Thymus (tissue), 11 donors: ENCODE results near the gene DNASE1L2. TPM values are rescaled to one million over a fixed set of nuclear protein-coding genes. Genes with fewer than 3 reads are reported as not detected.

Experiments
- DNase-seq, 9 donors: peaks; one replicate each; pipeline ENCODE4 v3.0.0-alpha.2; 2013; ENCODE audit warnings: low spot score in 9 of 9, low read depth in 6 of 9, missing footprints in 1 of 9
- H3K27ac ChIP-seq, 2 donors: one replicate each; pipeline ENCODE4 v1.5.1; 2013; ENCODE audit warnings: control low read depth in 1 of 2, low read depth in 1 of 2, low read length in 1 of 2, mild to moderate bottlenecking in 1 of 2, moderate library complexity in 1 of 2
- H3K27me3 ChIP-seq, 2 donors: one replicate each; pipeline ENCODE4 v1.5.1; 2013; ENCODE audit warnings: low read length in 1 of 2; ENCODE audit not compliant: control insufficient read depth in 2 of 2, insufficient read depth in 1 of 2
- H3K36me3 ChIP-seq, 2 donors: one replicate each; pipeline ENCODE4 v1.5.1; 2013; ENCODE audit warnings: low read length in 1 of 2, mild to moderate bottlenecking in 1 of 2, moderate library complexity in 1 of 2; ENCODE audit not compliant: control insufficient read depth in 2 of 2, insufficient read depth in 2 of 2
- H3K4me1 ChIP-seq, 2 donors: one replicate each; pipeline ENCODE4 v1.5.1; 2013; ENCODE audit warnings: low read length in 2 of 2; ENCODE audit not compliant: control insufficient read depth in 2 of 2, insufficient read depth in 2 of 2
- H3K4me3 ChIP-seq, 2 donors: one replicate each; pipeline ENCODE4 v1.5.1; 2013; ENCODE audit warnings: low read length in 2 of 2, control low read depth in 1 of 2, mild to moderate bottlenecking in 1 of 2
- H3K9me3 ChIP-seq, 2 donors: one replicate each; pipeline ENCODE4 v1.5.1; 2013; ENCODE audit warnings: low read length in 1 of 2, mild to moderate bottlenecking in 1 of 2; ENCODE audit not compliant: control insufficient read depth in 2 of 2, insufficient read depth in 1 of 2
- WGBS: extraction: QIAGEN DNeasy Blood & Tissue Kit; methylation state at CpG from one replicate; pipeline ENCODE4 v1.1.7; 2013; 5-methylcytosine and 5-hydroxymethylcytosine counted together
- polyA plus RNA-seq: library from polyadenylated mRNA; stranded (reverse); fragments of 200-250 nt; gene quantifications from one replicate; pipeline ENCODE4 v1.2.3, GENCODE V29; 2013
- total RNA-seq: library from RNA; stranded (reverse); fragments of 120-200 nt; gene quantifications from one replicate; pipeline ENCODE4 v1.2.4, GENCODE V29; 2013
- donor health status: healthy.

The DNASE1L2 gene
- total and polyA plus RNA-seq, 2 donors, result 0.99 to 3.5 TPM

DNA sequence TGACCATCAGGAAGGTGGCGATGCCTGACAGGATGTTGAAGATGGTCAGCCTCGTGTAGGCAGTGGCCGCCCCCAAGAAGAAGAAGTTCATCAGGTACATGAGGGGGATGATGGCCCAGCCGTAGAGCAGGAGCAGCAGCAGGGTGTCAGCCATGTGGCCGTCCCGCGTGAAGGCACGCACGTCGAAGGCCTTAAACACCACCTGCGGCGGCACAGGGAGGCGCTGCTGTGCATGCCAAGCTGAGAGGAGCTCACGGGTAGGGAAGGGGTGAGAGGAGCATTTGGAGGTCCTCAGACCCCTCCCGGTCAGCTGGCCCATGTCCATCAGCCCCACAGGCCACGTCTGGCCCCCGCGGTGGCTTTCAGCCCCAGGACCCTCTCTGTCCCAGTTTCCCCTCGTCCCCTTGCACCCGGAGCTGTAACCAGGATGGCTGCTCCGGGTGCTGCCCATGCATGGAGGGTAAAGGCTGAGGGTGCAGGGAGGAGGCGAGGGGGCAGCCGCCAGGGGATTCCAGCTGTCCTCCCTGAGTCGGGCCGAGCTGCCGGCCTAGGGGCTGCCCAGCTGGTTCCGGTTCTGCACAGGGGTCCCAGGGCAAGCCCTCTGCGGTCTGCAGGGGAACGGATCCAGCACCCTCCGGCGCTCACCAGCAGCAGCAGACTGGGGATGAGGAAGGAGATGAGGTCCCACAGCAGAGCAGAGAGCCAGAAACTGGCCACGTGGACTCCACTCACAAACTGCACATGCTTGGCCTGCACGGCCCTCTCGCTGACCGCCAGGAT, 48.7 kb downstream of the DNASE1L2 start:
- H3K27me3 ChIP-seq, result no peaks in the 10 kb centered on the region
- no peaks in the 10 kb centered on the region for H3K4me1 ChIP-seq
- H3K4me3 ChIP-seq, result no peak overlapping the region
- 95% methylated on average over 35 of the region's 35 CpGs for WGBS
- H3K9me3 ChIP-seq, result no peaks in the 10 kb centered on the region
- no peak overlapping the region for H3K27ac ChIP-seq
- no peaks in the 10 kb centered on the region for H3K36me3 ChIP-seq
- DNase-seq, result no peak

DNA sequence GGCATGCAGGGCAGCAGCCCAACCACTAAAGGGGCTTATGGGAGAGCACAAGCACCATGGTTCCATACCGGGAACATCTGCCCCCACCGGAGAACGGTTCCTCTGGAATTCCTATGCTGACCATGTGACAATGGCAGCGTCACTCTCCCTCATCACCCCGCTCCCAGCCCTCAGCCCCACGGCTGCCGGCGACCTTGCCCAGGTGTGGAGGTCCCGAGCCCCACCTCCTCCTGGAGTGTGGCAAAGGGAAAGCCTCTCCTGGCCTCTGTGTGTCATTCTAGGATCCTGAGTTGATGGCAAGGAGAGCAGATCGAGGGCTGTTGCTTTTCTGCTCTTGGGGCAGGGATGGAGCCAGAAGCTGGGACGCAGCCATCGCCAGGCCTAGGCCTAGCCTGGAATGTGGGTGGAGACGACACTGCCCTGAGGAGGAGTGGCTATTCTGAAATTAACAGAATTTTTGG, 49.5 kb downstream of the DNASE1L2 start:
- no peaks in the 10 kb centered on the region for H3K9me3 ChIP-seq
- H3K4me3 ChIP-seq, result no peak overlapping the region
- no peaks in the 10 kb centered on the region for H3K27me3 ChIP-seq
- H3K4me1 ChIP-seq, result no peaks in the 10 kb centered on the region
- no peak for DNase-seq
- no peak overlapping the region for H3K27ac ChIP-seq
- no peaks in the 10 kb centered on the region for H3K36me3 ChIP-seq
- 94% methylated on average over 13 of the region's 13 CpGs for WGBS

DNA sequence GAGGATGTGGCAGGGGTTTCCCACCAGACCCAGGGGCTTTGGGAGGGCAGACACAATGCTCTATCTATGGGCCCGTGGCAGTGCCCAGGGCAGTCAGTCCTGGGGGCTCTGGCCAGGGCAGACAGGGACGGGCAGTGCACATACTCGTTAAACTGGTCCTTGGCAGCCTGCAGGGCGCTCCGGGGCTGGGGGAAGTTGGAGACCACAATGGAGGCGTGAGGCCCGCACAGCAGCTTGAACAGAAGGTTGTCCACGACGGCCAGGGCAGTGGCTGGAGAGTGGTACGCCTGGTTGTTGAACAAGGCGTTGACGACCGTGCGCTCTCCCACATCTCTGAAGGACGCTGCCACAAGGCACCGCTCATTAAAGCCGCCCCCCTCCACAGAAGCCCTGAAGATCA, 50.3 kb downstream of the DNASE1L2 start:
- no peaks in the 10 kb centered on the region for H3K36me3 ChIP-seq
- DNase-seq, result no peak
- 98% methylated on average over 17 of the region's 17 CpGs for WGBS
- H3K27me3 ChIP-seq, result no peaks in the 10 kb centered on the region
- H3K4me3 ChIP-seq, result no peak overlapping the region
- no peaks in the 10 kb centered on the region for H3K9me3 ChIP-seq
- no peaks in the 10 kb centered on the region for H3K4me1 ChIP-seq
- H3K27ac ChIP-seq, result no peak overlapping the region

DNA sequence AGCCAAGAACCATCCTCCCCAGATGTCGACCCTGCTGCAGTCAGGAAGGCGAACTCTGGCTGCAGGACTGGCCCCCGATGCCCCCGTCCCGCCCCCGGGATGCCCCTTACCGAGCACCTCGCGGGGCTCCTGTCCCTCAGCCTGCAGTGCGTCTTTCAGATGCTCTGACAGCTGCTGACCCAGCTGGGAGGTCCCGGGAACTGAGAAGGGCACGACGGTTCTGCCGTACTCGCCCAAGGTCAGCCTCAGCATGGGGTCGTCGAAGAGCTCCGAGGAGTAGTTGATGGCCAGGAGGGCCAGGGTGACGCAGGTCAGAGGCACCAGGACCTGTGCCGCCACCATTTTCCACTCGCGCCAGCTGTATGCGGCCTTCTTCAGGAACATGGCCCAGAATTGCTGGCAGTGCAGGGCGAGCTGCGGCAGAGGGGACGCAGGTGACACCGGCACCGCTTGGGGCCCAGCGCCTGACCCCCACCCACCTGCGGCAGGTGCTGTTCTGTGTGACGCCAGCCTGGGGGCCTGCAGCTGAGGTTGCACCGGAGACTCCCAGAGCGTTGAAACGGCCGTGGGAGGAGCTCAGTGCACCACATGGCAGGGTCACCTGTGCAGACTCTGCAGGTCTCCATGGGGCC, 51.8 kb downstream of the DNASE1L2 start:
- DNase-seq, result no peak
- 95% methylated on average over 35 of the region's 35 CpGs for WGBS
- Histone ChIP-seq H3K27ac (no peak overlapping the region), H3K36me3 (no peaks in the 10 kb centered on the region), H3K4me3 (no peak overlapping the region), H3K4me1 (no peaks in the 10 kb centered on the region), H3K9me3 (no peaks in the 10 kb centered on the region), H3K27me3 (no peaks in the 10 kb centered on the region)

Other genes starting within 250 kb of the DNASE1L2 start
- 1.2 TPM for gene SYNGR3, start 246.5 kb upstream of the DNASE1L2 start, total RNA-seq
- gene SYNGR3, start 246.5 kb upstream of the DNASE1L2 start, polyA plus RNA-seq, result 2.7 TPM
- gene ZNF598, start 226.6 kb upstream of the DNASE1L2 start, total RNA-seq, result 5.7 TPM
- gene ZNF598, start 226.6 kb upstream of the DNASE1L2 start, polyA plus RNA-seq, result 46.2 TPM
- 0.66 TPM for gene NPW, start 216.7 kb upstream of the DNASE1L2 start, total RNA-seq
- 1.2 TPM for gene NPW, start 216.7 kb upstream of the DNASE1L2 start, polyA plus RNA-seq
- 6.3 TPM for gene NHERF2, start 209.5 kb upstream of the DNASE1L2 start, total RNA-seq
- 23.4 TPM for gene NHERF2, start 209.5 kb upstream of the DNASE1L2 start, polyA plus RNA-seq
- gene NTHL1, start 188.6 kb upstream of the DNASE1L2 start, total RNA-seq, result 32.7 TPM
- gene NTHL1, start 188.6 kb upstream of the DNASE1L2 start, polyA plus RNA-seq, result 32.7 TPM
- gene TSC2, start 188.5 kb upstream of the DNASE1L2 start, total RNA-seq, result 22.7 TPM
- 61.8 TPM for gene TSC2, start 188.5 kb upstream of the DNASE1L2 start, polyA plus RNA-seq
- 13.4 TPM for gene PKD1, start 100.5 kb upstream of the DNASE1L2 start, total RNA-seq
- 35.3 TPM for gene PKD1, start 100.5 kb upstream of the DNASE1L2 start, polyA plus RNA-seq
- gene RAB26, start 87.8 kb upstream of the DNASE1L2 start, total RNA-seq, result 0.28 TPM
- gene RAB26, start 87.8 kb upstream of the DNASE1L2 start, polyA plus RNA-seq, result 2.6 TPM
- 22.3 TPM for gene TRAF7, start 80.7 kb upstream of the DNASE1L2 start, total RNA-seq
- gene TRAF7, start 80.7 kb upstream of the DNASE1L2 start, polyA plus RNA-seq, result 23.9 TPM
- 0.05 TPM for gene CASKIN1, start 39.8 kb upstream of the DNASE1L2 start, total RNA-seq
- 0.48 TPM for gene CASKIN1, start 39.8 kb upstream of the DNASE1L2 start, polyA plus RNA-seq
- 20.3 TPM for gene MLST8, start 31.0 kb upstream of the DNASE1L2 start, total RNA-seq
- gene MLST8, start 31.0 kb upstream of the DNASE1L2 start, polyA plus RNA-seq, result 34.6 TPM
- gene BRICD5, start 25.6 kb upstream of the DNASE1L2 start, total RNA-seq, result 4.0 TPM
- 21.3 TPM for gene BRICD5, start 25.6 kb upstream of the DNASE1L2 start, polyA plus RNA-seq
- 12.4 TPM for gene PGP, start 21.6 kb upstream of the DNASE1L2 start, total RNA-seq
- 12.9 TPM for gene PGP, start 21.6 kb upstream of the DNASE1L2 start, polyA plus RNA-seq
- 26.5 TPM for gene E4F1, start 12.9 kb upstream of the DNASE1L2 start, total RNA-seq
- 42.3 TPM for gene E4F1, start 12.9 kb upstream of the DNASE1L2 start, polyA plus RNA-seq
- gene ECI1, start 15.1 kb downstream of the DNASE1L2 start, total RNA-seq, result 31.1 TPM
- gene ECI1, start 15.1 kb downstream of the DNASE1L2 start, polyA plus RNA-seq, result 47.0 TPM
- 87.2 TPM for gene RNPS1, start 31.7 kb downstream of the DNASE1L2 start, total RNA-seq
- 130 TPM for gene RNPS1, start 31.7 kb downstream of the DNASE1L2 start, polyA plus RNA-seq
- gene ABCA3, start 104.3 kb downstream of the DNASE1L2 start, total RNA-seq, result 8.4 TPM
- gene ABCA3, start 104.3 kb downstream of the DNASE1L2 start, polyA plus RNA-seq, result 8.6 TPM
- 22.7 TPM for gene CCNF, start 193.0 kb downstream of the DNASE1L2 start, total RNA-seq
- 4.0 TPM for gene CCNF, start 193.0 kb downstream of the DNASE1L2 start, polyA plus RNA-seq
- 11.0 TPM for gene TEDC2, start 223.7 kb downstream of the DNASE1L2 start, total RNA-seq
- 1.8 TPM for gene TEDC2, start 223.7 kb downstream of the DNASE1L2 start, polyA plus RNA-seq
- gene NTN3, start 234.9 kb downstream of the DNASE1L2 start, total RNA-seq, result 0.71 TPM
- gene NTN3, start 234.9 kb downstream of the DNASE1L2 start, polyA plus RNA-seq, result 0.02 TPM
- gene TBC1D24, start 238.7 kb downstream of the DNASE1L2 start, total RNA-seq, result 3.5 TPM
- gene TBC1D24, start 238.7 kb downstream of the DNASE1L2 start, polyA plus RNA-seq, result 3.7 TPM